NCI-H146 treated with DMSO at 0.1 percent for 48 hours (cell line): ENCODE measurements around the gene CAMK1D.
"Not testable (repeated sequence)": the region's sequence is repeated elsewhere in the genome, so short reads cannot be mapped to it uniquely, and the experiment has no call there.

ENCODE experiments used
- DNase-seq: peaks from one replicate; lab custom pipeline; 2025; ENCODE audit not compliant: unreplicated experiment; lab: John Stamatoyannopoulos, UW

Gene CAMK1D

GRCh38 chr10:12806228-12807095, 457.1 kb downstream of the CAMK1D start:
- DNase-seq: peak; percentile 78

- peak; percentile 64 for DNase-seq
These were observed 457.9 kb downstream of the CAMK1D start for GRCh38 chr10:12807096-12807755.

- no peak for DNase-seq
These were observed 458.8 kb downstream of the CAMK1D start for GRCh38 chr10:12808014-12808613.

GRCh38 chr10:12810046-12810445, 460.7 kb downstream of the CAMK1D start:
- DNase-seq: not testable (repeated sequence)

- no peak for DNase-seq
These were observed 462.5 kb downstream of the CAMK1D start for GRCh38 chr10:12811826-12812225.

- no peak for DNase-seq
These were observed 463.2 kb downstream of the CAMK1D start for GRCh38 chr10:12812571-12812970.

- no peak for DNase-seq
These were observed 464.8 kb downstream of the CAMK1D start for GRCh38 chr10:12814166-12814565.

GRCh38 chr10:12819071-12819470, 469.7 kb downstream of the CAMK1D start:
- DNase-seq: peak; percentile 94

GRCh38 chr10:12819656-12820055, 470.3 kb downstream of the CAMK1D start:
- no peak for DNase-seq

GRCh38 chr10:12822126-12822892, 473.0 kb downstream of the CAMK1D start:
- DNase-seq: no peak

GRCh38 chr10:12822893-12823170, 473.5 kb downstream of the CAMK1D start:
- DNase-seq: no peak

GRCh38 chr10:12823328-12823727, 474.0 kb downstream of the CAMK1D start:
- no peak for DNase-seq

- DNase-seq: no peak
These were observed 476.0 kb downstream of the CAMK1D start for GRCh38 chr10:12825260-12825849.

GRCh38 chr10:12826800-12827372, 477.5 kb downstream of the CAMK1D start:
- DNase-seq: no peak

- DNase-seq: no peak
These were observed 479.4 kb downstream of the CAMK1D start for GRCh38 chr10:12828736-12829135.

- no peak for DNase-seq
These were observed 480.6 kb downstream of the CAMK1D start for GRCh38 chr10:12829831-12830390.

GRCh38 chr10:12832096-12832495, 482.7 kb downstream of the CAMK1D start:
- no peak for DNase-seq

GRCh38 chr10:12833451-12833850, 484.1 kb downstream of the CAMK1D start:
- DNase-seq: no peak

GRCh38 chr10:12834116-12834665, 484.8 kb downstream of the CAMK1D start:
- DNase-seq: no peak

GRCh38 chr10:12834721-12835120, 485.4 kb downstream of the CAMK1D start:
- no peak for DNase-seq
